ENCODE measurements around the gene EMC6. TPM values are rescaled to one million over a fixed set of nuclear protein-coding genes. Genes with fewer than 3 reads are reported as not detected.

Gene EMC6
- total and polyA plus RNA-seq, 2 of the 13 experiments (the other 11 are each of a cell fraction or from before 2014, with no cell fraction given) = 45.1 to 47.7 TPM

- TF ChIP-seq HHEX (CRISPR knock-in tag; IDR thresholded peaks at IDR 0.05) (no peak), RNF219 (CRISPR knock-in tag; IDR thresholded peaks at IDR 0.05) (no peak), PHF8 (CRISPR knock-in tag; IDR thresholded peaks at IDR 0.05) (no peak), MLLT10 (CRISPR knock-in tag; IDR thresholded peaks at IDR 0.05) (no peak), ZMYM2 (CRISPR knock-in tag; IDR thresholded peaks at IDR 0.05) (peak; percentile 91; the same call in 1 of the 2 replicates), RBM22 (optimal IDR thresholded peaks at IDR 0.05; ENCODE audit: low read length) (no peak), ZNF18 (CRISPR knock-in tag; IDR thresholded peaks at IDR 0.05; ENCODE audit: insufficient replicate concordance) (peak; percentile 73), HNRNPL (IDR thresholded peaks at IDR 0.05; ENCODE audit: low read depth, low read length) (no peak), REPIN1 (CRISPR knock-in tag; IDR thresholded peaks at IDR 0.05; ENCODE audit: borderline replicate concordance, low read depth) (no peak), ZNF207 (IDR thresholded peaks at IDR 0.05; ENCODE audit: borderline replicate concordance) (no peak), ZNF513 (CRISPR knock-in tag; conservative IDR thresholded peaks at IDR 0.05) (no peak), ZNF558 (CRISPR knock-in tag; IDR thresholded peaks at IDR 0.05; ENCODE audit: borderline replicate concordance) (no peak; the same call in 1 of the 2 replicates), RXRB (CRISPR knock-in tag; IDR thresholded peaks at IDR 0.05; ENCODE audit: borderline replicate concordance) (no peak), KLF15 (CRISPR knock-in tag; IDR thresholded peaks at IDR 0.05; ENCODE audit: borderline replicate concordance) (no peak; the same call in 1 of the 2 replicates), ZNF460 (CRISPR knock-in tag; IDR thresholded peaks at IDR 0.05; ENCODE audit: borderline replicate concordance) (no peak), RNF2 (conservative IDR thresholded peaks at IDR 0.05; ENCODE audit: low read depth) (no peak), KLF6 (CRISPR knock-in tag; IDR thresholded peaks at IDR 0.05) (peak; percentile 10; the same call in 1 of the 2 replicates), TFE3 (CRISPR knock-in tag; IDR thresholded peaks at IDR 0.05) (no peak), HOXA7 (CRISPR knock-in tag; IDR thresholded peaks at IDR 0.05) (no peak), HMGA1 (CRISPR knock-in tag; conservative IDR thresholded peaks at IDR 0.05) (no peak), RCOR2 (CRISPR knock-in tag; IDR thresholded peaks at IDR 0.05) (no peak), TAF1 (CRISPR knock-in tag; IDR thresholded peaks at IDR 0.05) (no peak), GATAD1 (CRISPR knock-in tag; IDR thresholded peaks at IDR 0.05) (no peak), ZFP36L2 (CRISPR knock-in tag; IDR thresholded peaks at IDR 0.05) (no peak)
Observed at GRCh38 chr17:3667366-3668278, 990 bp upstream of the EMC6 start (continued).

Measured in HepG2 (cell line).